Glomerular visceral epithelial cell (primary cell): ENCODE measurements around the gene SLC45A3.

Experiments used
- DNase-seq: peaks from one replicate; pipeline ENCODE4 v3.0.0-alpha.2; 2016; ENCODE audit errors: extremely low spot score

SLC45A3 gene

GRCh38 chr1:205610036-205610435 is 70.3 kb downstream of the SLC45A3 start:
- DNase-seq = peak; percentile 33
